Activated naive CD8-positive, alpha-beta T cell treated with anti-CD3 and anti-CD28 coated beads, Interleukin-2, amount 10 ng/mL, durations not matched to agents 7 days and 5 days (primary cell): ENCODE measurements around the gene LUZP2. TPM values are rescaled to one million over a fixed set of nuclear protein-coding genes. Genes with fewer than 3 reads are reported as not detected.

Source experiments
- ATAC-seq: fragments of 150-1000 bp; cut with Tn5 transposase; one replicate; pipeline ENCODE4 v1.10.0; 2021; ENCODE audit warnings: low read depth, moderate library complexity
- POLR2A ChIA-PET: fragments of 350-600 bp; sonication (Branson Sonifier 250); formaldehyde crosslinking; loops from one replicate; lab custom pipeline; 2021; ENCODE audit warnings: antibody characterized with exemption; lab: Charles Lee
- DNase-seq: peaks from one replicate; pipeline ENCODE4 v3.0.0; 2021
- H3K27ac Mint-ChIP-seq: one replicate; pipeline ENCODE4 v1.8.0; 2022; ENCODE audit warnings: mild to moderate bottlenecking, mixed read lengths
- H3K27me3 Mint-ChIP-seq: one replicate; pipeline ENCODE4 v1.8.0; 2022; ENCODE audit warnings: mild to moderate bottlenecking, moderate library complexity, mixed read lengths
- H3K36me3 Mint-ChIP-seq: one replicate; pipeline ENCODE4 v1.8.0; 2021; ENCODE audit warnings: mild to moderate bottlenecking, mixed read lengths
- H3K4me1 Mint-ChIP-seq: one replicate; pipeline ENCODE4 v1.8.0; 2021; ENCODE audit warnings: mixed read lengths
- H3K4me3 Mint-ChIP-seq: one replicate; pipeline ENCODE4 v1.8.0; 2022; ENCODE audit warnings: mild to moderate bottlenecking, moderate library complexity, mixed read lengths
- H3K9me3 Mint-ChIP-seq: one replicate; pipeline ENCODE4 v1.8.0; 2021; ENCODE audit warnings: mixed read lengths
- total RNA-seq, 2 experiments: library from RNA; stranded (reverse); gene quantifications; one replicate each; pipeline ENCODE4 v1.2.3, GENCODE V29; 2021

Gene LUZP2
- total RNA-seq, 2 experiments from 2014 or later = not detected

DNA sequence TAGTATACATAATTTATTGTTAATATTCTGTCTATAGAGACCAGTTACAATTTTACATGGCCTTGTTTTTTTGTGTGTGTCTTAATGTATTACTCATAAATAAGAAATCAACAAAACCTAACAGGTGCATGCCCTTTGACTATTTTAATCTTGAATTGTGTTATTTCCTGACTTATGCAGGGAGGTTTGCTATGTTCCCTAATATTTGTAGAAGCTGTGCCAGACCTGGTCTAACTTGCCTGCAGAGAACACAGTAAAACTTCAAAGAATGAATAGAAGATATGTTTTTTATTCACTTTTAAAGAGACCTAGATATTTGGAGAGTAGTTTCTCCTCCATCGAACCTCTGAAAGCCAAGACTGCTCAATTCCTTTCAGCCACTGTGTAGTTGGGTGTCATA lies 234.7 kb downstream of the LUZP2 start:
- DNase-seq = no peak
- Mint-ChIP-seq H3K27ac (no peak overlapping the region), H3K27me3 (no peaks in the 10 kb centered on the region), H3K36me3 (no peaks in the 10 kb centered on the region), H3K9me3 (peaks cover 2% of the 10 kb centered on the region), H3K4me3 (no peak overlapping the region), H3K4me1 (no peaks in the 10 kb centered on the region)
- POLR2A ChIA-PET = no interaction called here
- no peak for ATAC-seq

DNA sequence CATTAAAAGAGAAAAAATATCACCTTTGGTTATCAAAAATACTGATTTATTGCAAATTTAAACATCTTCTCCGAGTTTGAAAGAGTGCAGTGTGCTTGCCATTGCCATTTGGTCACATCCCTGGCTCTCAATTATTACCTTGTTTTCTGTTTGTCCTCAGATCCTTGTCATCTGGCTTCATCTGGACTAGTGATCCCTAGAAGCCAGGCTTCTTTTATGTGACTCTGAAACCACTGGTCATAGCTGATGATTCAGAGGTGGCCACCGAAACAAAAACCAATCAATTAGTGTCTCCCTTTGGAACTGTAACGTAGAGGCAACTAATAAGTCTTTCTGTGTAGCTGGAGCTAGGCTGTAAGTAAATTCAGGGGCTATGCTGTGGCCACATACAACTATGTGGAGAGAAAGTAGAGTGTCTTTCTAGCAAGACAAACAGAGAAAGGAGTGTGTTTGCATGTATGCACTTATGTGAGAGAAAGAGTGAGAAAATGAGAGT lies 237.9 kb downstream of the LUZP2 start:
- no peak for ATAC-seq
- no peak for DNase-seq
- POLR2A ChIA-PET = no interaction called here
- no peaks in the 10 kb centered on the region for H3K9me3 Mint-ChIP-seq
- no peaks in the 10 kb centered on the region for H3K36me3 Mint-ChIP-seq
- H3K27ac Mint-ChIP-seq = no peak overlapping the region
- H3K4me3 Mint-ChIP-seq = no peak overlapping the region
- no peaks in the 10 kb centered on the region for H3K27me3 Mint-ChIP-seq
- H3K4me1 Mint-ChIP-seq = no peaks in the 10 kb centered on the region

DNA sequence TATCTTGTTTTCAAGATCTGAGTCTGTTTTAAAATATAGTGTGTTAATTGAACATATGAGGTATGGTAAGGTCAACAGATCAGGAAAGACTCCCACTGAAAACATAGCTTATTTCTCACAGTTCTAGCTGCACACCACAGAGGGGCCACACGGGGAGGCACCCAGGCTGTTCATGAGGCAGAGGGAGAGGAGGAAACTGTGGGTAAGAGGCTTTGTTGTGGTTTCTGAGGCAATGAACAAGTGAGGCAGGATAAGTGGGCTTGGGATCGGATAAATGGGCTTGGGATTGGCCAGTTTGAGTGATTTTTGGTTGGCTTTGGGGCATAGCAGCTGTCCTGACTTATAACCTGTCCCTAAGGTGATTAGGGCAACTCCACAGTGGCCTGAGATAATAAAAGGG lies 242.1 kb downstream of the LUZP2 start:
- Mint-ChIP-seq H3K36me3 (no peaks in the 10 kb centered on the region), H3K27me3 (no peaks in the 10 kb centered on the region), H3K9me3 (no peaks in the 10 kb centered on the region), H3K27ac (no peak overlapping the region), H3K4me3 (no peak overlapping the region), H3K4me1 (no peaks in the 10 kb centered on the region)
- POLR2A ChIA-PET = no interaction called here
- ATAC-seq = no peak
- no peak for DNase-seq

DNA sequence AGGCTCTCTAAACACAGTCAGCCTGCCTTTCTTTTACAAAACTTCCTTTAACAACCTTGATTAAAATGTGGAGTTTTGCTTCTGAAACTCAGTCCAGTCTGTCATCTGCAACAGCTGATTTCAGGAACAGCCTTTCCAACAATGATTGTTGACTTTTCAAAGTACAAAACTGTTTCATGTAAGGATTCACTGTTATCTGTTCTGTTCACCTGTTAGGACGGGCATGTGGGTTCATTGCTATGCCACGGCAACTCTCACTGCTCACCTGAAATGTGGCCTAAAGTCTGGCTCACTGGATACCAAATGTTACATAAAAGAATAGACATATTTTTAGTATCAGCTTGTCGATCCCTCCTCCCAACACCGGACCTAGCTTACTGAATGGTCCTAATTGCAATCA lies 242.8 kb downstream of the LUZP2 start:
- no peaks in the 10 kb centered on the region for H3K9me3 Mint-ChIP-seq
- no peak for DNase-seq
- no peak for ATAC-seq
- H3K27ac Mint-ChIP-seq = no peak overlapping the region
- H3K4me3 Mint-ChIP-seq = no peak overlapping the region
- no peaks in the 10 kb centered on the region for H3K36me3 Mint-ChIP-seq
- POLR2A ChIA-PET = no interaction called here
- H3K4me1 Mint-ChIP-seq = no peaks in the 10 kb centered on the region
- no peaks in the 10 kb centered on the region for H3K27me3 Mint-ChIP-seq

DNA sequence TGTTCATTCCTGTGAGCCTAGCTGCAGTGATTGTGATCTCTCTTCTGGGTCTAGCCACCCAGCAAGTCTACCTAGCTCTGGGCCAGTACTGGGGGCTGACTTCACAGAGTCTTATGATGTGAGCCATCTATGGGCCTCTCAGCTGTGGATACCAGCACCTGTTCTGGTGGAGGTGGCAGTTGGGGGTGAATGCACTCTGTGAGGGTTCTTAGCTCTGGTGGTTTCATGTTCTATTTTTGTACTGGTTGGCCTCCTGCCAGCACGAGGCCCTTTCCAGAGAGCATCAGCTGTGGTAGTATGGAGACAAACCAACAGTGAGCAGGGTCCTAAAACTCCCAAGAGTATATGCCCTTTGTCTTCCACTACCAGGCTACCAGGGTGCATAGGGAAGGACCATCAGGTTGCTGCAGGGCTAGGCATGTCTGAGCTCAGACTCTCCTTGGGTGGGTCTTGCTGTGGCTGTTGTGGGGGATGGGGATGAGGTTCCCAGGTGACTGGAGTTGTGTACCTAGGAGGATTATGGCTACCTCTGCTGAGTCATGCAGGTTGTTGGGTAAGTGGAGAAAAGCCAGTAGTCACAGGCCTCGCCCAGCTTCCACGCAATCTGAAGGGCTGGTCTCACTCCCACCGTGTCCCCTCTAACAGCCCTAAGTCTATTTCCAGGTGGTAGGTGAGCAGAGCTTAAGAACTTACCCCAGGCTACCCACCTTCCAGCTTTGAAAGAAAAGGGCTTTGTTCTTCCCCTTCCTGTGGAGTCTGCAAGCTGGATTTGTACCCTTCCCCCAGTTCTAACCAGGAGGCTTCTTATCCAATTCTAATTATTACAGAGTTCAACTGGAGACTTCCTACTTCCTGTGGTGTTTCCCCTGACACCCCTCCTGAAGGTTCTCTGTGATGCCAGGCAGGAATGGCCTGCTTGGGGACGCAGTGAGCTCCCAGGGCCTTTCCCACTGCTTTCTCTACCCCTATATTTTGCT lies 250.7 kb downstream of the LUZP2 start:
- Mint-ChIP-seq H3K4me3 (no peak overlapping the region), H3K36me3 (no peaks in the 10 kb centered on the region), H3K4me1 (no peaks in the 10 kb centered on the region)

DNA sequence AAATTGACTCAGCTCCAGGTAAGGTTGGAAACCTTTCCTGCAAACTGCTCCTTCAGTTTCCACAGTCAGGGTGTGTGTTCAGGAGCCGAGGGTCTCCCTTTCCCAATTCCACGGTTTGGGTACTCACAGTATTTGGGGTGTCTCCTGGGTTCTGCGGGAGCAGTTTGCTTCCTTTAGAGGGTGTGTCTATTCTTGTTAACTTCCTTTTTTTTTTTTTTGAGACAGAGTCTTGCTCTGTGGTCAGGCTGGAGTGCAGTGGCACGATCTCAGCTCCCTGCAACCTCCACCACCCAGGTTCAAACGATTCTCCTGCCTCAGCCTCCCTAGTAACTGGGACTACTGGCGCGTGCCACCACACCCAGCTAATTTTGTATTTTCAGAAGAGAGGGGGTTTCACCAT lies 251.4 kb downstream of the LUZP2 start:
- H3K4me3 Mint-ChIP-seq = no peak overlapping the region
- H3K4me1 Mint-ChIP-seq = no peaks in the 10 kb centered on the region
- ATAC-seq (no peak), DNase-seq (no peak)
- H3K27ac Mint-ChIP-seq = no peak overlapping the region
- H3K9me3 Mint-ChIP-seq = no peaks in the 10 kb centered on the region
- no peaks in the 10 kb centered on the region for H3K27me3 Mint-ChIP-seq
- no peaks in the 10 kb centered on the region for H3K36me3 Mint-ChIP-seq
- POLR2A ChIA-PET = no interaction called here

More for the DNA sequence above, 250.7 kb downstream of the LUZP2 start:
- Mint-ChIP-seq H3K27me3 (no peaks in the 10 kb centered on the region), H3K27ac (no peak overlapping the region), H3K9me3 (no peaks in the 10 kb centered on the region)
- ATAC-seq (no peak), DNase-seq (no peak)
- POLR2A ChIA-PET = no interaction called here

DNA sequence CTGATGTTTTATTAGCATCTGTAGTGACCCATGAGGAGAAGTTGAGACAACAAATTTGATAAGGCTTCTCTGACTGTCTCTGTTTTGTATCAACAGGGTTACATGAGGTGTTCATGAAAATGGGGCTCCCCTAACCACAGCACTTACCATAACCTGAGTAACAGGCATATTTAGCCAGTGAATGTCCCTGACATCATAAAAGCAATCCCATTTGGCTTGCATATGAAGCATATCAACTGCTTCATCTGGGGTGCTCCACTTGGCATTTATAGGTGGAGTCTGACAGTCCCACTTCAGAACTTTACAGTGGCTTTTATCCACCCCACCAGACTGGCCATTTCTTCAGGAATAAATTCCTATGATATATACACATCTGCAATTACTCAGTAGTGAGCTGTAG lies 257.6 kb downstream of the LUZP2 start:
- H3K4me3 Mint-ChIP-seq = no peak overlapping the region
- ATAC-seq = no peak
- H3K9me3 Mint-ChIP-seq = no peaks in the 10 kb centered on the region
- POLR2A ChIA-PET = no interaction called here
- H3K27ac Mint-ChIP-seq = no peak overlapping the region
- no peak for DNase-seq
- H3K27me3 Mint-ChIP-seq = no peaks in the 10 kb centered on the region
- no peaks in the 10 kb centered on the region for H3K4me1 Mint-ChIP-seq
- H3K36me3 Mint-ChIP-seq = no peaks in the 10 kb centered on the region

DNA sequence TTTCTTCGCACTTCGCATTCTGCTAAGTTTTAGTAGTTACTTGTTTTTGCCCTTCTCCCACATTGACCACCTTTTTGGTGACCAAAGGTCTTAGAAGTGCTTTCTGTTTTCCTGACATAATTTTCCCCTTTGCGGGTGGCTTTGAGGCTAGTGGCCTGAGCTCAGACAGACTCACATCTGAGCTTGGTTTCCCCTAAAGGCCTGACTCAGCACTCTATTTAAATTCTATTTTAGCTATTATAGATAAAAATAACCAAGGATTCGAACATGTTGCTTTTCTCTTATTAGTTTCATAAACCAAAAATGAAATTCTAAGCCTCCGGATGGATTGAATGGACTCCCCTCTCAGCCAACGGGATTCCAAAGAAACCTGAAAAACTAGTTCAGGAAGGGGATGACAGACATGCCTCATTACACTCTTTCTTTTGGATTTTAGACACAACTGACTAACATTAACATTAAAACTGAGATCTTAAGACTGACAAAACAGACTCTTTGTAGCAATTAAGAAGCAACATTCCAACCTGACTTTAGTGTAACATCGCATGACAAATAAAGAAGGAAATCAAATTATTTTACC lies 258.5 kb downstream of the LUZP2 start:
- DNase-seq = no peak
- no peaks in the 10 kb centered on the region for H3K36me3 Mint-ChIP-seq
- H3K4me1 Mint-ChIP-seq = no peaks in the 10 kb centered on the region
- ATAC-seq = no peak
- POLR2A ChIA-PET = no interaction called here
- no peaks in the 10 kb centered on the region for H3K9me3 Mint-ChIP-seq
- H3K27me3 Mint-ChIP-seq = no peaks in the 10 kb centered on the region
- H3K27ac Mint-ChIP-seq = no peak overlapping the region
- H3K4me3 Mint-ChIP-seq = no peak overlapping the region

DNA sequence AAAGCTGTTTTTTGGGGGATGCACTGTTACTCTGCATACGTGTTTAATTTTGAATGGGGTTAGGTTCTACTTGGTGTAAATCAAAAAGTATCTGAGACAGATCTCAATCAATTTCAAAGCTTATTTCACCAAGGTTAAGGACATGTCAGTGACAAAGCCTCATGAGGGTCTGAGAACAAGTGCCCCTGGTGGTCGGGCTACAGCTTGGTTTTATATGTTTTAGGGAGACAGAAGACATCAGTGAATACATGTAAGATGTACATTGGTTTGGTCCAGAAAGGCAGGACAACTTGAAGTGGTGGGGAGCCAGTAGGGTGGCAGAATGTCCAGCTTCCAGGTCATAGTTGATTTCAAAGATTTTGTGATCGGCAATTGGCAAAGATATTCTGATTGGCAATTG lies 262.9 kb downstream of the LUZP2 start:
- Mint-ChIP-seq H3K4me1 (no peaks in the 10 kb centered on the region), H3K27ac (no peak overlapping the region), H3K4me3 (no peak overlapping the region), H3K36me3 (no peaks in the 10 kb centered on the region), H3K9me3 (no peaks in the 10 kb centered on the region), H3K27me3 (no peaks in the 10 kb centered on the region)
- no peak for ATAC-seq
- POLR2A ChIA-PET = no interaction called here
- no peak for DNase-seq

DNA sequence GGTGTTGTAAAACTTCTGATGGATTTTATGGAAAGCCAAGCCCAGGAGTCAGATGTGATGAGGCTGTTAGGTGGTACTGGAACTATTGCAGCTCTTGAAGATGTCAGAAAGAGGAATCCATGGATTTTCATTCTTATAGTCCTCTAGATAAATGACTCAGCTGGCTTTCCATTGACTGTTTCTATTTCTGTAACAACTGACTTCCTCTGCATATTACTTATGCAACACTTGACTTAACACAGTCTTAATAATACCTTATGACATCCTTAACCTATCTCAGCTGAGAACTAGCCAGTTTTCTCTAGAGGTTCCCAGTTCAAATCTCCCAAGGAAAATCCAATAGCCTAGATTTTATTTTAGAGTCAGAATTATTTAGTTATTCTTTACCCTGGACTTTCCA lies 263.8 kb downstream of the LUZP2 start:
- POLR2A ChIA-PET = no interaction called here
- no peak for ATAC-seq
- H3K27me3 Mint-ChIP-seq = no peaks in the 10 kb centered on the region
- no peak overlapping the region for H3K4me3 Mint-ChIP-seq
- no peaks in the 10 kb centered on the region for H3K4me1 Mint-ChIP-seq
- H3K9me3 Mint-ChIP-seq = no peaks in the 10 kb centered on the region
- no peaks in the 10 kb centered on the region for H3K36me3 Mint-ChIP-seq
- DNase-seq = no peak
- no peak overlapping the region for H3K27ac Mint-ChIP-seq

DNA sequence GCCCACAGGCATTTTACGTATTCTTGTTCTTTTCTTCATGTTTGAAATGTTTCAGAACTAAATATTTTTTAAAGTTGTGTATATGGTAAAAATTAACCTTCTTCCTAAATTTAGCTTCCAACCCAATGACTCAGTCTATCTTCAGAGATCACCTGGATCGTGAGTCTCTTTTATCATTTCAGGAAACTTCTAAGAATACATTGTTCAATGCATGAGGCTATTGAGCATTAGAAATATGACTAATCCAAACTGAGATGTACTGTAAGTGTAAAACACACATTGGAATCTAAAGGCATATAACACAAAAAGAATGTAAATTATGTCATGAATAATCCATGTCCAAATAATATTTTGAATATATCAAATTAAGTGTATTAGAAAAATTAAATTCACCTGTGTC lies 265.2 kb downstream of the LUZP2 start:
- Mint-ChIP-seq H3K27me3 (no peaks in the 10 kb centered on the region), H3K36me3 (no peaks in the 10 kb centered on the region), H3K4me1 (no peaks in the 10 kb centered on the region), H3K9me3 (no peaks in the 10 kb centered on the region), H3K4me3 (no peak overlapping the region), H3K27ac (no peak overlapping the region)
- DNase-seq (no peak), ATAC-seq (no peak)
- POLR2A ChIA-PET = no interaction called here

DNA sequence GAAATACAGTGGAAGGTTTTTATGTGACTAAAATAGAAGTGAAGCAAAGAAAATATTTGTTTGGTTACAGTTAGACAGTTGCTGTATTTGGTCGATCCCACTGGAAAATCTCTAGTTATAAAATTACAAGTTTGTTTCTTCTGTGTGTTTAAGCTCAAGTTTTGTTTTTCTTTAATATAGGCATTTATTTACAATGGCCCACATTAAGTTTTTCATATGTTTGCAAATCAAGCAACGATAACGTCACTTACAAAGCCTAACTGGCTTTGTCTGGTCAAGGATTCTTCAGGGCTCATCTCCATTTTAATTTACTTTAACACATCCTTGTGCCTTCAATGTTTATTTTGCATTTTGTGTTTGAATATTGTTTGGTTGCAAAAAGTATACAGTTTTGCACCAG lies 270.6 kb downstream of the LUZP2 start:
- H3K4me3 Mint-ChIP-seq = no peak overlapping the region
- H3K36me3 Mint-ChIP-seq = no peaks in the 10 kb centered on the region
- no peaks in the 10 kb centered on the region for H3K27me3 Mint-ChIP-seq
- no peaks in the 10 kb centered on the region for H3K4me1 Mint-ChIP-seq
- H3K9me3 Mint-ChIP-seq = no peaks in the 10 kb centered on the region
- no peak overlapping the region for H3K27ac Mint-ChIP-seq
- POLR2A ChIA-PET = no interaction called here
- DNase-seq (no peak), ATAC-seq (no peak)

DNA sequence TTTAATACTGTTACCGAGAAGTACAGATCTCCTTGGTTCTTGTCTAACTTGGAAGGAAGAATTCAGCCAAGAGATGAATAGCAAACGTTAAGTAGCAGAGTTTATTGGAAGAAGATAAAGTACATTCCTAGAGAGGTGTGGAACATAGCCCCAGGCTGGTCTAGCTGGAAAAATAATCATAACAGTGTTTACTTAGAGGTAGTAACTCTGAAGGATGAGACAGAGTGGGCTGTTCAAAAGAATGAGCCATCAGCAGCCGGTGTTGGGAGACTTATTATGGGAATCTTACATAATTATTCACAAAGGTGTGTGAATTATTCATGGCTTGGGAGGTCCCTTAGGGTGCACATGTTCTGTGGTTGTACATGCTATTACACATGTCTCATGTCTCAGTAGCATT lies 276.5 kb downstream of the LUZP2 start:
- H3K27me3 Mint-ChIP-seq = no peaks in the 10 kb centered on the region
- no peaks in the 10 kb centered on the region for H3K4me1 Mint-ChIP-seq
- H3K4me3 Mint-ChIP-seq = no peak overlapping the region
- H3K27ac Mint-ChIP-seq = no peak overlapping the region
- no peaks in the 10 kb centered on the region for H3K36me3 Mint-ChIP-seq
- DNase-seq (no peak), ATAC-seq (no peak)
- POLR2A ChIA-PET = no interaction called here
- no peaks in the 10 kb centered on the region for H3K9me3 Mint-ChIP-seq

DNA sequence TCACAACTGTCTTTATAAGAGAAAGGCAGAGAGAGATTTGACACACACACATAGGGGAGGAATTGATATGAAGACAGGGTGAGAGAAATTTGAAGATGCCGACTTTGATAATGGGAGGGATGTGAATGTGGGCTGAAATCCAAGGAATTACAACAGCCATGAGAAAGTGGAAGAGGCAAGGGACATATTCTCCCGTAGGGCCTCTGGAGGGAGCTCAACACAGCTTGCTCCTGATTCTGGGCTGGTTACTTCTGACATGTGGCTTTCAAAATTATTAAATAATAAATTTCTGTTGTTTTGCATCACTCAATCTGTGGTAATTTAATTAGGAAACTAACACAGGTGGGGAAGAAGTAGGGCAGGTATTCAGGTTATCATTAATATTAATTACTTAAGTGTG lies 282.9 kb downstream of the LUZP2 start:
- H3K27ac Mint-ChIP-seq = no peak overlapping the region
- no peaks in the 10 kb centered on the region for H3K36me3 Mint-ChIP-seq
- ATAC-seq = no peak
- no peak overlapping the region for H3K4me3 Mint-ChIP-seq
- POLR2A ChIA-PET = no interaction called here
- H3K4me1 Mint-ChIP-seq = no peaks in the 10 kb centered on the region
- H3K9me3 Mint-ChIP-seq = no peaks in the 10 kb centered on the region
- no peak for DNase-seq
- no peaks in the 10 kb centered on the region for H3K27me3 Mint-ChIP-seq
